Activated CD4-positive, alpha-beta memory T cell treated with anti-CD3 and anti-CD28 coated beads for 36 hours (primary cell): Measurements from ENCODE around the gene APEX2. TPM values are rescaled to one million over a fixed set of nuclear protein-coding genes. Genes with fewer than 3 reads are reported as not detected.

Source experiments
- total RNA-seq, 2 experiments: library from RNA; stranded (reverse); gene quantifications; one replicate each; pipeline ENCODE4 v1.2.3, GENCODE V29; 2021

APEX2 gene
- total RNA-seq, 2 experiments from 2014 or later: 32.7 to 32.9 TPM

Other genes with a start within 250 kb of the APEX2 start
- not detected for gene ITIH6, start 202.1 kb upstream of the APEX2 start, total RNA-seq
- gene MAGED2, start 192.6 kb upstream of the APEX2 start, total RNA-seq: 10 to 100 TPM; 52.8 to 55.3 TPM
- gene TRO, start 79.5 kb upstream of the APEX2 start, total RNA-seq: 1 to 10 TPM; 2.3 to 3.9 TPM
- under 1 TPM; 0.53 to 0.59 TPM for gene PFKFB1, start 6.2 kb upstream of the APEX2 start, total RNA-seq
- gene ALAS2, start 30.6 kb downstream of the APEX2 start, total RNA-seq: not detected
- gene PAGE2B, start 74.7 kb downstream of the APEX2 start, total RNA-seq: 1 to 10 TPM in 1 of 2 experiments, under 1 TPM in 1; 0.70 to 1.2 TPM
- gene PAGE2, start 88.7 kb downstream of the APEX2 start, total RNA-seq: not detected
- under 1 TPM; 0.68 to 0.88 TPM for gene PAGE5, start 220.0 kb downstream of the APEX2 start, total RNA-seq